NK-92 (cell line): ENCODE results near the gene CHST3.
"Not testable (repeated sequence)": the region's sequence is repeated elsewhere in the genome, so short reads cannot be mapped to it uniquely, and the experiment has no call there.

Source experiments
- DNase-seq: peaks from one replicate; lab custom pipeline; 2025; ENCODE audit not compliant: unreplicated experiment; lab: John Stamatoyannopoulos, UW

The CHST3 gene

DNA sequence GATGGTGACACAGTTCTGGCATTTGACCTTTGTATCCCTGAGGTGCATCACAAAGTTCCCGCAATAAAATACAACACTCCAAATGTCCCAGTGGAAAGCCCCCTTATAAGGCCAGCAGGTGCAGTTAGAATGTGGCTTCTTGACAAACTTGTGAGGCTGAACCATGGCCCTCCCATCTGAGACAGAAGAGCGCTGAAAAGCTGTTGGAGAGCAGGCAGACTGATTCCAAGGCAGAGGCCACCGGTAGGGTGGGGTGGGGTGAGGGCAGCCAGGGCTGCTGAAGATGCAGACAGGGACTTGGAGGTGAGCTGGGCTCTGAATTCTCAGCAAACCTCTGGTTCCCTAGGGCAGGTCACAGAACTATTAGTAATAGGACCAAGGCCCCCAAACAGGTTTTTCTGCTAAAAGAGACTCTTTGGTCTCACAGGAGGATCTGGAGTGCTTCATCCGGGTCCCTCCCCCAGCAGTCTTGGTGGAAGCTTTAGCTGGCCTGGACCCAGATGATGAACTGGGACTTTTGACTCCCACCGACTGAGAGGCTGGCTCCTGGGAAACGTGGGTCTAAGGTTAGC, 15.6 kb upstream of the CHST3 start:
- no peak for DNase-seq

DNA sequence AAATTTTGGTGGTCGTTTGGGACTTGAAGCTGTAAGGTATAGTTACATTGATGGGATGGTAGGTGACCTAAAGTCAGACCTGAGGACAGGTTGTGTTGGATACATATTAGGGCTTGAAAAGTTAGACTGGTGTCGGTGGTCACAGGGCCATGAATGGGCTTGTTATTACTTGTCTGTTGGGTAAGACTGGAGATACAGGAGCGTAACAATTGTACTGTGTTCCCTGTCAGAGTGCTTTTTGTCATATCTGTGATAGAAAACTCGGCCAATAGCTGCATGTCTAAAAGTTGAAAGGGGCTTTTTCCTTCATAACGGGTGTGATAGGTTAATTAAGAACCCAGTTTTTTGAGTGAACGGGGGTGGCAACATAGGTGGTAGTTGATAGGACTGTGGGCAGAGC, 13.5 kb upstream of the CHST3 start:
- no peak for DNase-seq

DNA sequence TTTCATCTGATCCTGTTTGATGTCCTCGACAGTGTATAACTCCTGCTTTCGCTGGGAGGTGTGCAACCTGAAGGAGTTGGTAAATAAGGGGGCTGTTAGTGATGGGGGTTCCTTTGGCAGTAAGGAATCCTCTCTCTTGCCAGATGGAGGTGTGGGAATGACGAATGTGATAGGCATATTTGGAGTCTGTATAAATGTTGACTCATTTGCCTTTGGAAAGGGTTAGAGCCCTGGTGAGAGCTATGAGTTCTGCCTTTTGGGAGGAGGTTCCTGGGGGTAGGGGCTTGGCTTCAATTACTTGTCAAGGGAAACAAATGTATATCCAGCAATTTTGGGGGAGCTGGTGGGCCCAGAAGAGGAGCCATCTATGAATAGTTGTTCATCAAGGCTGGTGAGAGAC, 11.4 kb upstream of the CHST3 start:
- no peak for DNase-seq

DNA sequence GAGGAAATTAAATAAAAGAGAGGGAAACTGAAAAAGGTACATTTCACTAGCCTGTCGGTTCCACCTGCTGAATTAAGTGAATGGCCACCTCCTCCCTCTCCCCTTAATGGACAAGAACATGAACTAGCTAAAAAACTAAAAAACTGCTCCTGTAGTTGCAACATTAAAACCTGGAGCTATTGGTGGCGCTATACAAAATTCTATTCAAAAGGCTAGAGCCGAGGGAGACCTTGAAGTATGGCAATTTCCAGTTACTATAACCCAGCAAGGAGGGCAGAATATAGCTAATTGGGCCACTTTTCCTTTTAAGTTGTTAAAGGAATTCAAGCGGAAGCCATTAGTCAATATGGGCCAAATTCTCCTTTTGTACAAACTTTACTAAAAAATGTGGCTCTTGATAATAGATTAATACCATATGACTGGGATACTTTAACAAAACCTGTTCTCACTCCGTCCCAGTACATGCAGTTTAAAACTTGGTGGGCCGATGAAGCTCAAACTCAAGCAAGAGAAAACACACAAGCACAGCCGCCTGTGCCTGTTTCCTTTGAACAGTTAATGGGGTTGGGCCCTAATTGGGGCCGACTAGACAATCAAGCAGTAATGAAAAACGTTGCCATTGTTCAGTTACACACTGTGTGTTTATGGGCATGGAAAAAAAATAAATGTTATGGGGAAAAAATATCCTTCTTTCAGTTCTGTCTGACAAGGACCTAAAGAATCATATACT, 6.5 kb upstream of the CHST3 start:
- DNase-seq: no peak

DNA sequence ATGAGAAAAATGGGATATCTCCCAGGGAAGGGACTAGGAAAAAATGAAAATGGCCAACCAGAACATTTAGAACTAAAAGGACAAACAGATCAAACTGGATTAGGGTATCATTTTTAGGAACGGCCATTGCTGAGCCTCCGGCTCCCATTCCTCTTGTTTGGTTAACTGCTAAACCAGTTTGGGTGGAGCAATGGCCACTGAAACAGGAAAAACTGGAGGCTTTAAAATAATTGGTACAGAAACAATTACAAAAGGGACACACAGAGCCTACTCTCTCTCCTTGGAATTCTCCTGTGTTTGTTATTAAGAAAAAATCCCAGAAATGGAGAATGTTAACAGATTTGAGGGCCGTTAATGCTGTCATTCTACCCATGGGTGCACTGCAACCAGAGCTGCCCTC, 4.7 kb upstream of the CHST3 start:
- DNase-seq: no peak

DNA sequence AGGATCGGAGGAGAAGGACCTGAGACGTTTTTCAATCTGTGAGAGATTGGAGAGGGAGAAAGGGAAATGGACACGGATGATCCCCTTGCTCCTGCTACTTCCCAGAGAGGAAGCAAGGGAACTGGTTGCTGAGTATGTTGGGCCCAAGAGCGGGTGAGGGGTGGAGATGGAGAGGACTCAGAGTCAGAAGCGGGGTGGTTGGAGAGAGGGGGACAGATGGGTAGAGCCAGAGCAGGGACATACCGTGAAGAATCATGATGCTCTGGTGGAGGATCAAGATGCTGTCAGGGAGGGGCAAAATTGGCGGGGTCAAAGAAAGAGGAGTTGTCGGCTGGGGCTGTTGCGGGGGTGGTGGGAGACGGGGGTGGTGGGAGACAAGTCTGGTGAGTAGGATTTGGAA, 2.4 kb upstream of the CHST3 start:
- no peak for DNase-seq

DNA sequence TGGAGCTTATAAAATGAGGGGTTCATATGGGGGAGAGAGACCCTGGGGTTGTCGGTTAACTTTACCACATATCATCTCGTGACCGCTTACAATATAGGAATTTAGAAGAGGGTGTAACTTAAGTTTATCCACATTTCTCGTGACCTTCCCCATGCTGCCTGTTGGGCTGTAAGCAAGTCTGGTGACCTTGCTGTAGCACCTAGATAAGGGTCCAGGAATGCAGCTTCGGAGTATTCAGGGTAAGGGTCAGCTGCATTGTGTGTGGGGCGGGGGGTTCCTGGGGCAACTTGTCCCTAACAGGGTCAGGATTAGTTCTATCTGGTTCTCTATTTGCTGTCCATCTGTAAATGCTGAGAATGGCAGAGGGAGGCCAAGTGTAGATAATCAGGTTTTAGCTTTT, 1.3 kb upstream of the CHST3 start:
- no peak for DNase-seq

DNA sequence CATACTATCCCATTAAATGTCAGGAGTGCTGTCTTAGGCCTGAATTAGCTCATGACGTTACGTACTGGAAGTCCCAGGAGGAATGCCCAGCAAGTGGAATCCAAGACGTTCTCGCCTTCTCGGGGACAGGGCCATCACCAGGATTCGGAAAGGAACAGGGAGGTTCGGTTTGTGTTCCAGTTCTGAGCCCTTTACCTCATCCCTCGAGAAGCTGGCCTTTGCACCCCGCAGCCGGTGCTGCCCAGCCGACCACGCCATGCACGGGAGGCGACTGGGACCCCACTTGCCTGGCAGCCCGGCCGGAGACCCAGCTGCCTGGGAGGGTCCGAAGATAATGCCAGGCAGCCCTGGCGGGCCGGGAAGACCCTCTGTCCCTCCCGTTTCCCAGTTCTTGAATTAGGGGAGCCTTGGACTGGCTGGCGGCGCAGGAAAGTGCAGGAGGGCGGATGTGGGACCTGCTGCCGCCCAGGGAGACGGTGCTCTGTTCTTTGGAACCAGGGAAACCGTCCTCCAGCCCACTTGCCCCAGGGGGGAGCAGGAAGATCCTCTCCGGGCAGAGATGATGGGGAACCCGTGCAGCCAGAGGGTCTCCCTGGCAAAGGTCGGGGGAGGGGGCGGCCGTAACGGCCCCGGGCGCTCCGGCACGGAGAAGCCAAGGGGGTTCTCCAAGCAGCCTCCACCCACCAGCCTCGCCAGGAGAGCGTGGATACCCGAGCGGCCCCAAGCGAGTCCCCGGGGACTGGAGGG, 671 bp upstream of the CHST3 start:
- no peak for DNase-seq

DNA sequence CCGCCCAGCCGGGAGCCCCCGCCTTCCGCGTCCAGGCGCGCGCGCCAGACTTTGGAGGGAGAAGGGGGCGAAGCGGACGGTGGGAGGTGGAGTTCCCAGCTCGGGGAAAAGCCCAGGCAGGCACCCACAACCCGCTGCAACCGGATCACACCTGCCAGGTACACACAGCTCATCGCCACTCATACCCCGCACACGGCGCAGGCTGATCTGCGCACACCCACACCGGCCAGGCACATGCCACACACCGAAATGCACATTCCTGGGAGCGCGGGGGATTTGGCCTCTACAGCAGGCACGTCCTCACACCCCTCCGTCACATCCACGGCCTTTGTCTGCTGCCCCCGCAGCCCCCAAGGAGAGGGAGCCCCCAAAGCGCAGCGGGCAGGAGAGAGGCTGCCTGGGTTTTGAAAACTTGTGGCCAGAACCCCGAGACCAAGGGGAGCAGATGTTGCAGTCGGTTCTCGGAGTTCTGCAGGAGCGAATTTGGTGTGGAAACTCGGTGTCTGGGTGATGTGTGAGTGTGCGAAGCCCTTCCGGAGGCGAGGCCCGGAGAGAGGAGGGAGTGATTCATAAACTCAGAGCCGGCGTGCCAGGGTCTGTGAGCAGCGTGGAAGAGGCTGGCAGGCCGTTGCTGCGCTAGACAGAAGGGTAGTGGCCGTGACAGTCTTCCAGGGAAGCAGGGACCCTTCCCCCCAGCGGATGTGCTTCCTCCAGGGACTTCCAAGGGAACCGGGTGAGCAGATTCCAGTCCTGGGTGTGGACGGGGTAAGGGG, 734 bp downstream of the CHST3 start:
- no peak for DNase-seq

DNA sequence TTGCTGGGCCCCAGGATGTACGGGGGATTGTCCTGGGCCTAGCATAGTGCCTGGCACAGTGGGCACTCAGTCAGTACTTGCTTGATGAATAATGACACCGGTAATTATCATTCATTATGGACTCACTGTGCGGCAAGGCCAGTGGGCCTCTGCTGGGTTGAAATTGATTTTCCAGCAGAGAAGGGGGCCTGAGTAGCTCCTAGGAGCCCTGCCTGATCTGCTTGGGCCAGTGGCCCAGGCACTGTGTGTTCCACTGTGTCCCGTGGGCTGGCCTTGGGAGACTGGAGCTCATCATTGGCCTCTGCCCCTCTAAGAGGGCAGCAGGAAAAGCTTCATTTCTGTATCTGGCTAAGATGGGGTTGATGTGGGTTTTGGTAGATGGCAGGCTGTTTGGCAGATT, 1.4 kb downstream of the CHST3 start:
- no peak for DNase-seq

DNA sequence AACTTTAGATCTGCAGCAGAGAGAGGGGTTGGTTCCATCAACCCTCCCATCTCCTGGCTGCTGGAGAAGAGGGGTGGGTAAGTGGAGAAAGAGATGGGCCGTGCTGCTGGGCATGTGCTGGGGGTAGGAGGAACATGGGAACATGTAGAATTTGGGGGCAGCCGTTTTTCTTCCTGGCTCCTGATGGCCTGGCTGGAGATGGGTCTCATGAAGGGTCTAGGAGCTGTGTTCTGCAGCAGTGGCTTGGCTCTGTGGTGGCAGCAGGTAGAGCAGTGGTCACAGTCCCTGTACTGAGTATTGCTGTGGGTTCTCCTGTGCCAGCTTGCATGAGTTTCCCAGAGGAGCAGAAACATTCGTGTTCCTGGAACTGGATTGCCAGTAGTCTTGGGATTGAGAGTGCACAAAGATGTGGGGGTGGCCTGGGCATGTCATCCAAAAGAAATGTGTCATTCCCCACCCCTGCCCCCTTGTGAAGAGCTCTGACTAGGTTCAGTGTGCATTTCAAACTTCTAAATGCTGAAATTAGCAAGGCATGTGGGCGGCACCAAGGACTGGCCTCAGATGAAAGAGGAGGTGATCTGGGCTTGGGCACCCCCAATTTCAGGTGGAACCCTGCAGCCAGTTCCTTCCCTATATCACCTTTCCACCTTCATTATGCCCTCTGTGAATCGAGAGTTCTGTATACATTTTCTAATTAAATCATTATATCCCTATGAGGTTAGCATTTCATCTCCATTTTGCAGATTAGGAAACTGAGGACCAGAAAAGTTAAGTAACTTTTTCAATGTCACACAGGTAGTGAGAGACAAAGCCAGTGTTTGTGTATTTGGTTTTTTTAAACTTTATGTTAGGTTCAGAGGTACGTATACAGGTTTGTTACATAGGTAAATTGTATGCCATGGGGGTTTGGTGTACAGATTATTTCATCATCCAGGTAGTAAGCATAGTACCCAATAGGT, 2.1 kb downstream of the CHST3 start:
- DNase-seq: no peak

DNA sequence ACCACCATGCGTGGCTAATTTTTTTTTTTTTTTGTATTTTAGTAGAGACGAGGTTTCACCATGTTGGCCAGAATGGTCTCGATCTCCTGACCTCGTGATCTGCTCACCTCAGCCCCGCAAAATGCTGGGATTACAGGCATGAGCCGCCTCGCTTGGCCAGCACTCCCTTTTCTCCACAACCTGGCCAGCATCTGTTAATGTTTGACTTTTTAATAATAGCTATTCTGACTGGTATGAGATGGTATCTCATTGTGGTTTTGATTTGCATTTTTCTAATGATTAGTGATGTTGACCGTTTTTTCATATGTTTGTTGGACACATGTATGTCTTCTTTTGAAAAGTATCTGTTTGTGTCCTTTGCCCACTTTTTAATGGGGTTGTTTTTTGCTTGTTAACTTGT, 3.8 kb downstream of the CHST3 start:
- DNase-seq: not testable (repeated sequence)

DNA sequence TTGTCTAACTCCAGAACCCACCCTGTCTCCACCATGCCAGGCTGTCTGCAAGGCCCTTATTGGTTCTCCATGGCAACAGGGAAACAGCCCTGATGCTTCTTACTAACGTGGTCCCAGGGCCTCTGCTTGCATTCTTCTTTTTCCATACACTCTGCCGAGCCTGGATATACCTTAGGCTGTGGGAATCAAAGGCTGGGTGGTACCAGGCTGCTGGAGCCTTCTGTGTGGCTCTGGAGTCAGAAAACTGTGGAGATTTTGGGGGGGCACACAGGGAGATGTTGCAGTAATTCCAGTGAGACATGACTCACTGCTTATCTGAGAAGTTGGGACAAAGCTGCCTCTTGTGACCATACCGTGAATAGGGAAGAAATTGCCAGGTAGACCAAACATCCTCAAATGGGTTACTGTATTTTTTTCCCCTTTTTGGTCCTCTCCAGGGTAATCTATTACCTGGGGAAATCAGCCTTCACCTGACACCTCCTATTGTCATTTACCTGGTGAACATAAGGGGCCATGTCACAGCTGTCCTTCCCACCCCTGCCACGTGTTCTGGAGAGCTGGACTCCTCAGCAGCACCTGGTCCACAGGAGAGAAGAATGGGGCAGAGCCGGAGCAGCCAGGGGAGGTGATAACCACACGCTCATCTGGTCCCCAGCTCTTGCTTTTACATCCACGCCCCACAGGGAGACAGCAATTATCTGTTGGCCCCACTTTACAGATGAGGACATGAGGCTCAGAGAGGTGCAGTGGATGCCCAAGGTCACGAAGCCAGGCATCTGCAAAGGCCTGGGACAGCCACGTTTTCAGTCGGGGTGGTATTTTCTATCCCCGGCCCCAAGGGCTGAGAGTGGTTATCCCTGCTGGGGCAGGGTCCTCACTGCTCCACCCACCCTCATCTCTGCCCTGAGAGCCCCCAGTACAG, 4.6 kb downstream of the CHST3 start:
- DNase-seq: no peak

DNA sequence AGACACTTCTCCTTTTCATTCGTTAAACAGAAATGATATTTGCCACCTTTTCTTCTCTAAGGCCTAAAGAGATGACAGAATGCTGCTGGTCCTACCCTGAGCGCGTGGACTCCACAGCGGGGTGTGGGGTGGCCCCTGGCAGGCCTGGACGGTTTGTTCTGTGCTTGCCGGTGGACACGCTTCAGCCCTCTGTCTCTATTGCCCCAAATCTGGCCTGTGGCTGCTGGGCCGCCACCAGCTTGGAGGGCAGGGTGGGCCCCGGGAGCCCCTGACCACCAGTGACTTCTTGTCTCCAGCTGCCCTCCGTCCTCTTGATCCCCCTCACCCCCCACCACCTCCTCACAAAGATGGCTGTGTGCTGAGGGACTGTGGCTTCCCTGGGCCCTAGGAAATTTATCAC, 5.7 kb downstream of the CHST3 start:
- DNase-seq: no peak

DNA sequence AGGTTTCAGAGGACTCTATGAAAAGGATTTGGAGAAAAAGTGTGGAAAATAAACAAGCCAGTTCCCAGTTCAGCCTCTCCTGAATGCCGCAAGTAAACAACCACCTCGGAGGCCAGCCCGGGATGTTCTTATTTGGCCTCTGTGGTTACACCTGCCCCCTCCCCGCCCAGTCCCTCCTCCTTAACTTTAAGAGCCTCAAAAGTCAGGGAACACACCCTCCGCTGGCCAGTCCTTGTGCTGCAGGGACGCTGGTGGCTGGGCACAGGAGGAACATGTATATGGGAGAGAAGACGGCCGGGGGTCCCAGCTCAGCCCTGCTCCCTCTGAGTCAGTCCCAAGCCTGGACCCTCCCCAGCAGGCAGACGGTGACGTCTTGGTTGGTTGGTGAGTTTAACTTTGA, 6.1 kb downstream of the CHST3 start:
- DNase-seq: no peak

DNA sequence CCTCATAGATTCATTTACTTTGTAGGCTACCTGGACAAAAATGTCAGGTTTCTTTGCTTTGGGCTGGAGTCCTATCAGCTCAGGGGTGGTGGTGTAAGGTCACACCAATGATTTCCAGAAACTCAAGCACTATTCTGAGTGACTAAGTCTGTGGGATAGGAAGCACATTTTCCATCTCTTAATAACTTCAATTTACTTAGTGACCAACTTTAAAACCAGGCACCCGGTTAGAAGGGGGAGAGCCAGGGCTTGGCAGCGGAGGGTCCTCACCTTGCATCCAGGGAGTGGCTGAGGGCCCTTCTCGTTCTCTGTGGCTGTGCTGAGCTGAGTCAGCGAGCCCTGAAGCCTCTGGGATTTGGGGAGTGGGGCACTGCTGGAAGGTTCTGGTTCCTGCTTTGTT, 6.7 kb downstream of the CHST3 start:
- no peak for DNase-seq

DNA sequence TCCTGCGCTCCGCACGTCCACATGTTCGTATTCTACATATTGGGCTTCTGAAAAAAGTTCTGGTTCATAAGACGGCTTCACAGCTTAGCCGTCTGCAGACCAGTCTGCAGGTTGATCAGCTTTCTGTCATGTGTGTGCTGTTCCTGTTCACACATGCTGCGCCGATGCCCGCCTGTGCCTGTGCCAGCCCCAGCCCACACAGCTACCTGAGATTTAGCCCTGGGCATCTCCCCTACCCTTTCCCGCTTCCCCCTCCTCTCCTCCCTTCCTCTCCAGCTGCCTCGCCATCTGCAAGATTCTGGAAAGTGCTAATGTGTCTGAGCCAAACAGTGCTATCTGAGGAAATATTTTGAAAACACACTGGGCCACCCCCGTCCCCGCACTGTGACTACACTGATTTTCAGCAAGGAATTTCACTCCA, 7.1 kb downstream of the CHST3 start:
- DNase-seq: no peak

DNA sequence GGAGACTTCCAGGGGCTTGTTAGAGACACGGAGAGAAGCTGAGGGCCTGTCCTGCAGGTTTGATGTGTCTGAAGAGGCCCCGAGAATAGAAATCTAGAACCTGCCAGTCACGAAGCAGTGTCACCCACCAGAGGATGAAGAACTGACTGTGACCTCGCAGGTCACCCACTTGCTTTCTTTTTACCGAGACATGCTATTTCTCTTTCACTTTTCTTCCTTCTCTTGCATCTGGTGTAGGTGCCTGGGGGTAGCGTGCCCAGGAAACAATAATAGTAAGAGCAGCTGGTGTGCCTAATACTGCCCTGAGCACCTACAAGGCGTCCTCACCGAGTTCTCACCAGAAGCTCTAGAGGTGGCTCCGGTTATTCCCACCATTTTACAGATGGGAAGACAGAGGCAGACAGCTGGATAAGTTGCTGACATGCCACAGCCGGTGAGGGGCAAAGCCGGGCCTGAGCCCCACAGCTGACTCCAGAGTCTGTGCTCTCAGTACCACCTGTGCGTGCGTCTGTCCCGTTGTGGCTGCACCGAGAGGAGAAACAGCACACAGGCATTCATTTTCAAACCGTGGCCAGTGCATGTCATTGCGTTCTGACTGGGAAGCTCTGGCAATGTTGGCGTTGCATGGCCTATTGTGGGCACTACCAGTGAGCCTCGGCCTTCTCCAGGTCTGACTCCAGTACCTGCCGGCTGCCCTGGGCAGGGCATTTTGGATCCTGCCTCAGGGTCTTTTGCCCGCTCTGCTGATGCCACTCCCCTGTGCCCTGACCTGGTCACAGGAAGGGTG, 7.8 kb downstream of the CHST3 start:
- DNase-seq: no peak
